Prostate gland (tissue), 2 donors: ENCODE measurements around the gene PLEKHM2. TPM values are rescaled to one million over a fixed set of nuclear protein-coding genes. Genes with fewer than 3 reads are reported as not detected.

Source experiments
- DNase-seq: peaks from one replicate; pipeline ENCODE4 v3.0.0-alpha.2; 2019; ENCODE audit warnings: low spot score
- H3K27ac ChIP-seq, 2 donors: fragments of 200-600 bp; sonication (generic); 2 replicates each; pipeline ENCODE4 v1.5.1; 2017 to 2019
- H3K27me3 ChIP-seq: fragments of 200-600 bp; sonication (generic); replicated peaks from 2 replicates; pipeline ENCODE4 v1.5.1; 2019; ENCODE audit not compliant: insufficient read depth
- H3K36me3 ChIP-seq, 2 donors: fragments of 200-600 bp; sonication (generic); 1 replicate in 1 of 2; 2 replicates in 1 of 2; pipeline versions ENCODE4 v1.5.1 to v1.8.1; 2017 to 2019
- H3K4me1 ChIP-seq: fragments of 200-600 bp; sonication (generic); replicated peaks from 2 replicates; pipeline ENCODE4 v1.5.1; 2019
- H3K4me3 ChIP-seq, 2 donors: fragments of 200-600 bp; sonication (generic); 2 replicates each; pipeline ENCODE4 v1.5.1; 2017 to 2019
- H3K9me3 ChIP-seq: fragments of 200-600 bp; sonication (generic); 2 replicates; pipeline ENCODE4 v1.5.1; 2017
- POLR2A ChIP-seq: fragments of 450-650 bp; IDR thresholded peaks from one replicate; pipeline ENCODE4 v1.6.1; 2016; ENCODE audit warnings: antibody characterized with exemption, mild to moderate bottlenecking
- POLR2AphosphoS5 ChIP-seq: sonication (generic); formaldehyde crosslinking; IDR thresholded peaks from one replicate; pipeline ENCODE4 v1.6.1; 2017; ENCODE audit warnings: antibody characterized with exemption
- WGBS: methylation state at CpG from one replicate; pipeline ENCODE4 v1.1.5; 2018; 5-methylcytosine and 5-hydroxymethylcytosine counted together
- intact Hi-C: fragments of 100-400 bp; cut with DNase I; formaldehyde crosslinking; loops from one replicate; pipeline ENCODE4 v1.14.2; 2022
- total RNA-seq, 2 donors: library from RNA; depleted of rRNA; stranded (reverse); fragments of >200 nt; gene quantifications; one replicate each; pipeline ENCODE4 v1.1.0, GENCODE V29; 2016
- TF ChIP-seq, protein P1 (sequence below), 4 experiments: fragments of 200-600 bp in 2 of 4; fragments of 450-650 bp in 2 of 4; sonication (generic) in 2 of 4; IDR thresholded peaks; 1 replicate in 3 of 4; 2 replicates in 1 of 4; pipeline ENCODE4 v1.5.1; 2016 to 2019; ENCODE audit warnings: antibody characterized with exemption in 4 of 4, mild to moderate bottlenecking in 2 of 4, moderate library complexity in 2 of 4

PLEKHM2 gene
- total RNA-seq, 2 donors from 2014 or later = 29.0 to 60.4 TPM

- Histone ChIP-seq H3K36me3 (no peaks in the 10 kb centered on the region), H3K27ac (peak overlapping the region; percentile 80 to 83), H3K4me1 (peaks cover 6% of the 10 kb centered on the region), H3K27me3 (no peaks in the 10 kb centered on the region), H3K9me3 (no peaks in the 10 kb centered on the region), H3K4me3 (peak overlapping the region; percentile 69 to 83)
- intact Hi-C loops = no loop called here
- 8% methylated on average over 21 of the region's 24 CpGs for WGBS
- no peak for TF ChIP-seq POLR2AphosphoS5
- TF ChIP-seq, protein P1, sequence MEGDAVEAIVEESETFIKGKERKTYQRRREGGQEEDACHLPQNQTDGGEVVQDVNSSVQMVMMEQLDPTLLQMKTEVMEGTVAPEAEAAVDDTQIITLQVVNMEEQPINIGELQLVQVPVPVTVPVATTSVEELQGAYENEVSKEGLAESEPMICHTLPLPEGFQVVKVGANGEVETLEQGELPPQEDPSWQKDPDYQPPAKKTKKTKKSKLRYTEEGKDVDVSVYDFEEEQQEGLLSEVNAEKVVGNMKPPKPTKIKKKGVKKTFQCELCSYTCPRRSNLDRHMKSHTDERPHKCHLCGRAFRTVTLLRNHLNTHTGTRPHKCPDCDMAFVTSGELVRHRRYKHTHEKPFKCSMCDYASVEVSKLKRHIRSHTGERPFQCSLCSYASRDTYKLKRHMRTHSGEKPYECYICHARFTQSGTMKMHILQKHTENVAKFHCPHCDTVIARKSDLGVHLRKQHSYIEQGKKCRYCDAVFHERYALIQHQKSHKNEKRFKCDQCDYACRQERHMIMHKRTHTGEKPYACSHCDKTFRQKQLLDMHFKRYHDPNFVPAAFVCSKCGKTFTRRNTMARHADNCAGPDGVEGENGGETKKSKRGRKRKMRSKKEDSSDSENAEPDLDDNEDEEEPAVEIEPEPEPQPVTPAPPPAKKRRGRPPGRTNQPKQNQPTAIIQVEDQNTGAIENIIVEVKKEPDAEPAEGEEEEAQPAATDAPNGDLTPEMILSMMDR (IDR thresholded peaks at IDR 0.05) = no peak
- no peak for TF ChIP-seq POLR2A
- no peak for DNase-seq
Observed at GRCh38 chr1:15757575-15758342, 73.6 kb downstream of the PLEKHM2 start.

DNA sequence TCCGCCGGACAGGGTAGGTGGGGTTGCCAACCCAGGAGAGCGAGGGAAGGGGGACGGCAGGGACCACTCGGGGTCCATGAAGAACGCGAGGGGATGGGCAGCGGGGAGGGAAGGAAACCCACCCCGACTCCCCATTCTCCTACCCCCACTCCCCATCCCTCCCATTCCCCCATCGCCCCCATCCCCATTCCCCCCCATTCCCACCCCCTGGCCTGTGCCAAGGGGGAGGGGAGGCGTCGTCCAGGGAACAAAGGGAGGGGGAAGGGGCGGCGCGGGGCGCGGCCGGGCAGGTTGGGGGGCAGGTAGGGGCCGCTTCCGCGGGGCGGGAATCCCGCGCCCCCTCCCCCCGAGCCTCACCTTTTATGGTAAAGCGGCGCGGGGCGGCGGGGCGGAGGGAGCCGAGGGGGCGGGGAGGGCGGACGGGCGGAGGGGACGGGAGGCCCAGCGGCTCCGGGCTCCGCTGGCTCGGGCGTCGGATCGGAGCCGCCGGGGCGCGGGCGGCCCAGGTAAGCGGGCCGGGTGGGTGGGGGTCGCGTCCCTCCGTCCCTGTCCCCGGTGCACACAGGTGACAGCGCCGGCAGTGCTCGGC lies 74.3 kb downstream of the PLEKHM2 start, which contains the start of gene FBLIM1:
Gene FBLIM1, plus strand, starts transcription at position 453 of the 589 bp plus-strand sequence. CDS start 6,189 bp downstream, outside the sequence.
- H3K36me3 ChIP-seq = no peaks in the 10 kb centered on the region
- WGBS = 2% methylated on average over 46 of the region's 58 CpGs
- H3K9me3 ChIP-seq = no peaks in the 10 kb centered on the region
- peak within 1 kb of the TSS; percentile 80 to 83 for H3K27ac ChIP-seq
- peak within 1 kb of the TSS; percentile 69 to 83 for H3K4me3 ChIP-seq
- TF ChIP-seq POLR2A (no peak), POLR2AphosphoS5 (no peak)
- TF ChIP-seq, protein P1 (IDR thresholded peaks at IDR 0.05) = no peak
- H3K4me1 ChIP-seq = peaks cover 6% of the 10 kb centered on the region
- DNase-seq = peak; percentile 48
- intact Hi-C loops = no loop called here
- no peaks in the 10 kb centered on the region for H3K27me3 ChIP-seq

DNA sequence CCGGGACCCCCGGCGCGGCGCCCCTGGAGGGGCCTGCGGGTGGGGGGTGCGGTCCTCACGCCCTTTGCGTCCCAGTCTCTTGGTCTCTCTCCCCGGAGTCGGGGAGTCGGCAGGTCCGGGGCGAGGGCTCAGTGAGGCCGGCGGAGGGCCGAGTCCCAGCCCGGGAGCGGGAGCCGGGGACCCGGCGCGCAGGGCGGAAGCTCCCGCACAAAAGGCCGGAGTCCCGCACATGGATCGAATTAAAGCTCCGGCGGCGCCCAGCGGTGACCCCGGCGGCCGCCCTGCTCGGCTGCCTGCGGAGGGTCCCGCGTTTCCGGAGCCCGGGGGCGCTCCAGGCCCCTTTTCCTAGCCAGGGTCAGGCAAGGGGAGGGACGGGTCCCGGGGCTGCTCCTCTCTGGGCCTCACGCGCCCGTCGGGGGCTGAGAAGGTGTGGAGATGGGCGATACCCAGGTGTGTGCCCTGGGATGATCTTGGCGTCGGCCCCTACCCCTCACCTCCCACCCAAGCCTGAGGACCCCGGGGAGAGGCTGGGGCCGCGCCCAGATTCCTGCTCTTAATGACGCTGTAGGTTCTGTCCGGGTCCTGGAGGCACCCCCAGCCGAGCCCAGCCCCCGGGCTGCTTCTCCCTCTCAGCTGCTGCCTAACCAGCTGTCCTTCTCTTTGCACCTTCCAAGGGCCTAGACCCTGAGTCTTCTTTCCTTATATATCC lies 75.0 kb downstream of the PLEKHM2 start:
- no peak for DNase-seq
- 4% methylated on average over 42 of the region's 58 CpGs for WGBS
- Histone ChIP-seq H3K27ac (peak overlapping the region; percentile 80 to 83), H3K4me1 (peaks cover 6% of the 10 kb centered on the region), H3K36me3 (no peaks in the 10 kb centered on the region), H3K27me3 (no peaks in the 10 kb centered on the region), H3K4me3 (peak overlapping the region; percentile 69 to 83), H3K9me3 (no peaks in the 10 kb centered on the region)
- TF ChIP-seq, protein P1 (IDR thresholded peaks at IDR 0.05) = no peak
- TF ChIP-seq POLR2AphosphoS5 (no peak), POLR2A (no peak)
- intact Hi-C loops = no loop called here

DNA sequence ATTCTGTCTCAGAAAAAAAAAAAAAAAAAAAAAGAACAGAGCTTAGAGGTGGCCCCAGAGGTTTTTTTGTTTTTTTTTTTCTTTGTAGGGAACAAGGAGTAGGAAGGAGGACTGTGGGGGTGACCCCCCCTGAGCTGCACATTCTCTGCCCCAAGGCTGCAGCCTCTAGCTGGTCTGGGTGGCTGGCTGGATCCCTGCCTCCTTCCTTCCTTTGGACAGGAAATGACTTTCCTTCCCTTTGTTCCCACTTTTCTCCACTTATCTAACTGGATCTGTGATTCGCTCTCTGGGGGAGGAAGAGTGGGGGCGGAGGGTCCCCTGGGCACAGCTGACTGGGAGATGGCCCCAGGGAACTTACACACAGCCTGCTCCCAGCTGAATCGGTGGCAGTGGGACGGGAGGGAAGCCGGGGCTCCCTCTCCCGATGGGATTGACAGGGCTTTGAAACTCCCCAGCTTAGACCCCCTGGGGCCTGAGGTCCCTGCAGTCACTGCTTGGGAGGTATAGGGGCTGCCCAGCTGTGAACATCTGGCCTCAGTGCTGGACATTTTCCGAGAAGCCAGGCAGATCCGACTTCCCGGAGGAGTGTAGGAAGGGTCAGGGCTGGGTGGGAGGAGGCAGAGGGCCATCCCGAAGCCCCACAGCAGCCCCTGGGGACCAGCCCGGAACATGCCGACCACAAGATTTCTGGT lies 76.5 kb downstream of the PLEKHM2 start:
- no peaks in the 10 kb centered on the region for H3K36me3 ChIP-seq
- TF ChIP-seq POLR2A = no peak
- no peak for TF ChIP-seq POLR2AphosphoS5
- TF ChIP-seq, protein P1 (IDR thresholded peaks at IDR 0.05) = no peak
- peaks cover 6% of the 10 kb centered on the region for H3K4me1 ChIP-seq
- WGBS = 20% methylated on average over 12 of the region's 12 CpGs
- H3K27me3 ChIP-seq = no peaks in the 10 kb centered on the region
- peak overlapping the region; percentile 80 to 83 for H3K27ac ChIP-seq
- no peaks in the 10 kb centered on the region for H3K9me3 ChIP-seq
- no peak for DNase-seq
- H3K4me3 ChIP-seq = no peak overlapping the region
- intact Hi-C loops = no loop called here
